Gastrocnemius medialis (tissue), 4 donors: ENCODE results near the gene MMD2. TPM values are rescaled to one million over a fixed set of nuclear protein-coding genes. Genes with fewer than 3 reads are reported as not detected.

Source experiments
- ATAC-seq, 2 donors: fragments of 150-250 bp; one replicate each; pipeline ENCODE4 v1.9.1; 2016
- DNase-seq, 2 donors: peaks; one replicate each; pipeline ENCODE4 v3.0.0-alpha.2; 2019
- H3K27ac ChIP-seq, 4 donors: fragments of 200-600 bp; sonication (generic); 1 replicate in 1 of 4; 2 replicates in 3 of 4; pipeline ENCODE4 v1.5.1; 2016 to 2018; ENCODE audit warnings: mild to moderate bottlenecking in 2 of 4, moderate library complexity in 1 of 4
- H3K27me3 ChIP-seq, 3 donors: fragments of 200-600 bp; sonication (generic) in 2 of 3; 1 replicate in 1 of 3; 2 replicates in 2 of 3; pipeline versions ENCODE4 v1.5.1 to v1.6.0; 2016 to 2019; ENCODE audit warnings: mild to moderate bottlenecking in 1 of 3, moderate library complexity in 1 of 3
- H3K36me3 ChIP-seq, 2 donors: fragments of 200-600 bp; sonication (generic) in 1 of 2; one replicate each; pipeline ENCODE4 v1.5.1; 2017 to 2018
- H3K4me1 ChIP-seq, 2 donors: fragments of 200-600 bp; sonication (generic) in 1 of 2; one replicate each; pipeline ENCODE4 v1.5.1; 2016 to 2017; ENCODE audit warnings: mild to moderate bottlenecking in 2 of 2
- H3K4me3 ChIP-seq, 4 donors: fragments of 200-600 bp; sonication (generic) in 3 of 4; 1 replicate in 1 of 4; 2 replicates in 3 of 4; pipeline ENCODE4 v1.5.1; 2016 to 2019; ENCODE audit warnings: mild to moderate bottlenecking in 2 of 4
- H3K9me3 ChIP-seq, 3 donors: fragments of 200-600 bp; sonication (generic) in 2 of 3; 1 replicate in 1 of 3; 2 replicates in 2 of 3; pipeline ENCODE4 v1.5.1; 2016 to 2019
- POLR2A ChIP-seq, 2 donors: fragments of 450-650 bp; IDR thresholded peaks; one replicate each; pipeline ENCODE4 v1.6.1; 2017; ENCODE audit warnings: antibody characterized with exemption in 2 of 2, mild to moderate bottlenecking in 2 of 2, moderate library complexity in 2 of 2
- in situ Hi-C, 4 donors: fragments of 200-750 bp; cut with MboI; loops; one replicate each; pipeline versions ENCODE4 v1.15.0 to v1.8.0; 2017; ENCODE audit warnings: low sequenced_read_pairs in 4 of 4
- intact Hi-C: fragments of 100-400 bp; cut with DNase I; formaldehyde crosslinking; loops from one replicate; pipeline ENCODE4 v1.15.1; 2023; ENCODE audit warnings: low total_unique reads
- total RNA-seq, 4 donors: library from RNA; depleted of rRNA; stranded (reverse); fragments of >200 nt; gene quantifications; one replicate each; pipeline versions ENCODE4 v1.1.0 to v1.2.3, GENCODE V29; 2016
- TF ChIP-seq, protein P1 (sequence below), 5 experiments: fragments of 450-650 bp in 3 of 5; fragments of 200-600 bp in 2 of 5; sonication (generic) in 2 of 5; IDR thresholded peaks in 4 of 5; conservative IDR thresholded peaks in 1 of 5; 1 replicate in 4 of 5; 2 replicates in 1 of 5; pipeline ENCODE4 v1.5.1; 2016 to 2019; ENCODE audit warnings: antibody characterized with exemption in 5 of 5, mild to moderate bottlenecking in 3 of 5, moderate library complexity in 3 of 5

The MMD2 gene
- total RNA-seq, 4 donors from 2014 or later = not detected

DNA sequence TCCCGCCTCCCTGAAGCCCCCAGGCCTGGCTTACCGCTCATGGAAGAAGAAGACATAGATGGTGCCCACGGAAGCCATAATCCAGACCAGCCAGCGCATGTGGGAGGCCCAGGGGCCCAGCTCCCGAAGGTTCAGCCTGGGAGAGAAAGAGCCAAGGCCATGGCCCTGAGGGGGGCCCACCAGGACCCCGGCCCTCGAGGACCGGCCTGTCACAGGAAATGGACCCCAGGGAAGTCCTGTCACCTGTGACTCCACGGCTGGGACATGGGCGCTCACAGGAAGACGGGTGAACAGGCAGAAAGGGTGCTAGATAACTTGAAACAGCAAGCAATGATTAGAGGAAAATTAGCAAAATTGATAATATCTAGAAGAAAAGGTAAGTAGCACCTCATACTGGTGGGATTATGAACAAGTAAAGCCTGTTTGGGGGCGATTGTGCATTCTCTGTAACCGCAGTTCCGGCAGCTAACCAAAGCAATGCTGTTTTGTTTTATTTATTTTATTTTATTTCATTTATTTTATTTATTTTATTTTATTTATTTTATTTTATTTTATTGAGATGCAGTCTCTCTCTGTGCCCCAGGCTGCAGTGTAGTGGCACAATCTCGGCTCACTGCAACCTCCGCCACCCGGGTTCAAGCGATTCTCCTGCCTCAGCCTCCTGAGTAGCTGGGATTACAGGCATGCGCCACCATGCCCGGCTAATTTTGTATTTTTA lies 47.7 kb downstream of the MMD2 start:
- TF ChIP-seq, protein P1, sequence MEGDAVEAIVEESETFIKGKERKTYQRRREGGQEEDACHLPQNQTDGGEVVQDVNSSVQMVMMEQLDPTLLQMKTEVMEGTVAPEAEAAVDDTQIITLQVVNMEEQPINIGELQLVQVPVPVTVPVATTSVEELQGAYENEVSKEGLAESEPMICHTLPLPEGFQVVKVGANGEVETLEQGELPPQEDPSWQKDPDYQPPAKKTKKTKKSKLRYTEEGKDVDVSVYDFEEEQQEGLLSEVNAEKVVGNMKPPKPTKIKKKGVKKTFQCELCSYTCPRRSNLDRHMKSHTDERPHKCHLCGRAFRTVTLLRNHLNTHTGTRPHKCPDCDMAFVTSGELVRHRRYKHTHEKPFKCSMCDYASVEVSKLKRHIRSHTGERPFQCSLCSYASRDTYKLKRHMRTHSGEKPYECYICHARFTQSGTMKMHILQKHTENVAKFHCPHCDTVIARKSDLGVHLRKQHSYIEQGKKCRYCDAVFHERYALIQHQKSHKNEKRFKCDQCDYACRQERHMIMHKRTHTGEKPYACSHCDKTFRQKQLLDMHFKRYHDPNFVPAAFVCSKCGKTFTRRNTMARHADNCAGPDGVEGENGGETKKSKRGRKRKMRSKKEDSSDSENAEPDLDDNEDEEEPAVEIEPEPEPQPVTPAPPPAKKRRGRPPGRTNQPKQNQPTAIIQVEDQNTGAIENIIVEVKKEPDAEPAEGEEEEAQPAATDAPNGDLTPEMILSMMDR (IDR thresholded peaks at IDR 0.05 in 4 of 5, conservative IDR thresholded peaks at IDR 0.05 in 1 of 5) = no peak
- TF ChIP-seq POLR2A (IDR thresholded peaks at IDR 0.05) = no peak
- intact Hi-C loops = no loop called here
- Histone ChIP-seq H3K27ac (no peak overlapping the region), H3K4me1 (no peaks in the 10 kb centered on the region), H3K4me3 (no peak overlapping the region), H3K36me3 (no peaks in the 10 kb centered on the region), H3K9me3 (no peaks in the 10 kb centered on the region), H3K27me3 (no peaks in the 10 kb centered on the region)
- in situ Hi-C loops = no loop called here
- DNase-seq = no peak
- ATAC-seq = no peak

DNA sequence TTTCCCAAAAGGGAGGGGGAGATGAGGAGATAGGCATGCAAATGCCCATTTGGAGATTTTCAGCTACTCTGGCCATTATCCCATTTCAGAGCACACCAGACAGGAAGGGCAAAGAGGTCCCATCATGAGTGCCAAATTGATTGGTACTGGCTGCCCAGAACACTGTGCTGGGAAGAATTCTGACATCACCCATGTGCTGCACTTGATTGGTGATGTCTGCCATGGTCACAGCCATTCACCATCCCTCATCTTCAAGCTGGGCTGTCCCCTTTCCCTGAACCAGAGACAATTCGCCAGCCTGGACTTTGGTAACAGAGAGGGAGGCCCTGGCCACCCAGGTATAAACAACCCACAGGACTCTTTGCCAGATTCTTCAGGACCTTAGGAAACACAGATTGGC lies 52.3 kb downstream of the MMD2 start:
- H3K27me3 ChIP-seq = no peaks in the 10 kb centered on the region
- TF ChIP-seq, protein P1 (IDR thresholded peaks at IDR 0.05 in 4 of 5, conservative IDR thresholded peaks at IDR 0.05 in 1 of 5) = no peak
- intact Hi-C loops = no loop called here
- H3K27ac ChIP-seq = no peak overlapping the region
- no peak overlapping the region for H3K4me3 ChIP-seq
- no peaks in the 10 kb centered on the region for H3K36me3 ChIP-seq
- ATAC-seq = no peak
- no peak for DNase-seq
- in situ Hi-C loops = no loop called here
- no peaks in the 10 kb centered on the region for H3K9me3 ChIP-seq
- H3K4me1 ChIP-seq = no peaks in the 10 kb centered on the region

DNA sequence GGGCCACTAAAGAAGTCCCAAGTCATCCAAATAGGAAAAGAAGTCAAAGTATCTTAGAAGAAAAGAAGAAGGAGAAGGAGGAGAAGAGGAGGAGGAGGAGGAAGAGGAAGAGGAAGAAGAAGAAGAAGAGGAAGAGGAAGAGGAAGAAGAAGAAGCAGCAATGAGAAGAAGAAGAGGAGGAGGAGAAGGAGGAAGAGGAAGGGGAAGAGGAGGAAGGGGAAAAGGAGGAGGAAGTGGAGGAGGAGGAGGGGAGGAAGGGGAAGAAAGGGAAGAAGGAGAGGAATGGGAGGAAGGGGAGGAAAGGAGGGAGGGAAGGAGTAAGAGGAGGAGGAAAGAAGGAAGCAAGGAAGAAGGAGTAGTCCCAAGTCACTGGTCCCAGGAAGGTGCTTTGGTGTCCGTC lies 53.8 kb downstream of the MMD2 start:
- no peaks in the 10 kb centered on the region for H3K27me3 ChIP-seq
- no peaks in the 10 kb centered on the region for H3K4me1 ChIP-seq
- no peak overlapping the region for H3K27ac ChIP-seq
- intact Hi-C loops (no loop called here), in situ Hi-C loops (no loop called here)
- no peak for ATAC-seq
- no peaks in the 10 kb centered on the region for H3K36me3 ChIP-seq
- no peak for DNase-seq
- H3K9me3 ChIP-seq = no peaks in the 10 kb centered on the region
- TF ChIP-seq, protein P1 (IDR thresholded peaks at IDR 0.05 in 4 of 5, conservative IDR thresholded peaks at IDR 0.05 in 1 of 5) = no peak
- TF ChIP-seq POLR2A (IDR thresholded peaks at IDR 0.05) = no peak
- no peak overlapping the region for H3K4me3 ChIP-seq

DNA sequence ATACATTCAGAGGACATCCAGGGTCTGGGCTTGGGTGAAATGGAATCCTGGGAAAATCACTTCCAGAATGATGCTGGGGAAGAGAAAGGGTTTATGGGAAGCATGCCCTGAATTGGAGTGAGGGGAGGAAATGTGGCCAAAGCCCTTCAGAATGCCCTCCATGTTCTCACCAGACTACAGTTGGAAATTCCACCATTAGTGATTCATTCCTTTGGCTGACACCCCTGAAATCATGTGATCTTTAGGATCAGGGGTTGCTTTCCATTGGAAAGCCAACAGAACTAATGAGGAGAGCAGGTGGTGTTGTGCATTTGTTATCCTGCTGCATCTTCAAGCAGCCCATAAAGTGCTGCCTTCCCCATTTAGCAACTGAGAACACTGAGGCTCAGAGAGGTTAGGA lies 54.6 kb downstream of the MMD2 start:
- Histone ChIP-seq H3K27me3 (no peaks in the 10 kb centered on the region), H3K4me1 (no peaks in the 10 kb centered on the region), H3K4me3 (no peak overlapping the region), H3K9me3 (no peaks in the 10 kb centered on the region), H3K27ac (no peak overlapping the region), H3K36me3 (no peaks in the 10 kb centered on the region)
- intact Hi-C loops = no loop called here
- in situ Hi-C loops = no loop called here
- DNase-seq (no peak), ATAC-seq (no peak)
- no peak for TF ChIP-seq POLR2A (IDR thresholded peaks at IDR 0.05)
- TF ChIP-seq, protein P1 (IDR thresholded peaks at IDR 0.05 in 4 of 5, conservative IDR thresholded peaks at IDR 0.05 in 1 of 5) = no peak

DNA sequence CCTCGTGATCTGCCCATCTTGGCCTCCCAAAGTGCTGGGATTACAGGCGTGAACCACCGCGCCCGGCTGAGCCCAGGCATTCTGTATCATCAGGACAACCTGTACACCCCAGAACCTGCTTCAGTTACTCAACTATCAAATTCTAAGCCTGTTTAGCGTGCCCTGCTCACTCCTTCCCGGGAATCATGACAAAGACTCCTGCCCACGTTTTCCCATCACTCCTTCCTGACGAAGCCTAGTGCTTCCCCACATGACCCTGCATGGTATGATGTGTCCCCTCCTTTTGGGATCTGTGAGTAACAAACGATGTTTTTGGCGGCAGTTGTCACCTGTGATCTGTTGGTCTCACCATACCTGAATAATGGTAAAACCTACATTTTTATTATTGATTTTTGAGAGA lies 63.2 kb downstream of the MMD2 start:
- in situ Hi-C loops = no loop called here
- Histone ChIP-seq H3K4me3 (no peak overlapping the region), H3K9me3 (no peaks in the 10 kb centered on the region), H3K27me3 (peaks cover 0 to 4% (median 0%) of the 10 kb centered on the region in 3 donors), H3K4me1 (no peaks in the 10 kb centered on the region), H3K27ac (no peak overlapping the region), H3K36me3 (no peaks in the 10 kb centered on the region)
- intact Hi-C loops = no loop called here
- no peak for TF ChIP-seq POLR2A (IDR thresholded peaks at IDR 0.05)
- TF ChIP-seq, protein P1 (IDR thresholded peaks at IDR 0.05 in 4 of 5, conservative IDR thresholded peaks at IDR 0.05 in 1 of 5) = no peak
- ATAC-seq = no peak
- no peak for DNase-seq
